Astrocyte (in vitro differentiated cells and primary cell): ENCODE measurements around the gene HOXD4.

Source experiments
- CTCF ChIP-seq: IDR thresholded peaks from 2 replicates; pipeline ENCODE4 v1.5.1; 2011; ENCODE audit warnings: low read depth, mild to moderate bottlenecking, inconsistent platforms, low read length, moderate library complexity; ENCODE audit not compliant: insufficient read depth
- EZH2 ChIP-seq: IDR thresholded peaks from 2 replicates; pipeline ENCODE4 v1.6.1; 2012; ENCODE audit warnings: mild to moderate bottlenecking, low read length, inconsistent platforms; ENCODE audit not compliant: insufficient read depth

- no peak for TF ChIP-seq EZH2
- TF ChIP-seq CTCF: no peak
These were observed 26.3 kb downstream of the HOXD4 start for GRCh38 chr2:176177580-176178037.
